B cell (primary cell): Measurements from ENCODE around the gene SLCO2B1. TPM values are rescaled to one million over a fixed set of nuclear protein-coding genes. Genes with fewer than 3 reads are reported as not detected.

Experiments
- ATAC-seq: fragments of 200-7000 bp; cut with Tn5 transposase; one replicate; pipeline ENCODE4 v1.10.0; 2021; ENCODE audit warnings: low read depth, mild to moderate bottlenecking, moderate number of reproducible peaks, moderate library complexity
- CTCF ChIA-PET: fragments of 350-600 bp; sonication (Branson Sonifier 250); formaldehyde crosslinking; loops from one replicate; lab custom pipeline; 2021; ENCODE audit warnings: antibody characterized with exemption, inconsistent platforms; lab: Charles Lee
- POLR2A ChIA-PET: fragments of 350-600 bp; sonication (Branson Sonifier 250); formaldehyde crosslinking; loops from one replicate; lab custom pipeline; 2021; ENCODE audit warnings: antibody characterized with exemption; lab: Charles Lee
- DNase-seq: peaks from one replicate; pipeline ENCODE4 v3.0.0; 2013
- H2AFZ ChIP-seq: 2 replicates; pipeline ENCODE4 v1.6.1; 2012; ENCODE audit warnings: mild to moderate bottlenecking, low read depth, low read length; ENCODE audit not compliant: insufficient read depth, poor library complexity, severe bottlenecking
- H3K27ac ChIP-seq, 2 donors: 1 replicate in 1 of 2; 2 replicates in 1 of 2; pipeline ENCODE4 v1.5.1; 2012 to 2013; ENCODE audit warnings: low read length in 2 of 2, mild to moderate bottlenecking in 2 of 2, moderate library complexity in 1 of 2
- H3K27me3 ChIP-seq, 4 experiments: fragments of 200-600 bp in 1 of 4; sonication (generic) in 1 of 4; replicated peaks in 1 of 4; 1 replicate in 2 of 4; 2 replicates in 2 of 4; pipeline versions ENCODE4 v1.6.1 to v1.7.0; 2013 to 2016; ENCODE audit warnings: low read length in 3 of 4, mild to moderate bottlenecking in 2 of 4, mixed read lengths in 1 of 4, moderate library complexity in 1 of 4; ENCODE audit not compliant: insufficient read depth in 4 of 4, control insufficient read depth in 3 of 4; ENCODE audit errors: control extremely low read depth in 1 of 4
- H3K36me3 ChIP-seq, 2 experiments: replicated peaks in 1 of 2; 1 replicate in 1 of 2; 2 replicates in 1 of 2; pipeline versions ENCODE4 v1.6.1 to v1.7.1; 2013; ENCODE audit warnings: low read length in 1 of 2; ENCODE audit not compliant: insufficient read depth in 2 of 2, control insufficient read depth in 1 of 2; ENCODE audit errors: control extremely low read depth in 1 of 2, extremely low read depth in 1 of 2
- H3K4me1 ChIP-seq, 2 donors: fragments of 200-600 bp in 1 of 2; sonication (generic) in 1 of 2; 1 replicate in 1 of 2; 2 replicates in 1 of 2; pipeline versions ENCODE4 v1.5.1 to v1.6.1; 2013 to 2017; ENCODE audit warnings: low read length in 2 of 2; ENCODE audit not compliant: control insufficient read depth in 2 of 2, insufficient read depth in 2 of 2
- H3K4me2 ChIP-seq: replicated peaks from 2 replicates; pipeline ENCODE3; 2012; ENCODE audit warnings: mild to moderate bottlenecking, low read depth, low read length; ENCODE audit not compliant: poor library complexity, severe bottlenecking
- H3K4me3 ChIP-seq, 5 experiments: fragments of 200-600 bp in 1 of 5; sonication (generic) in 1 of 5; 1 replicate in 3 of 5; 2 replicates in 2 of 5; pipeline versions ENCODE4 v1.5.1 to v1.7.0; 2011 to 2016; ENCODE audit warnings: low read length in 4 of 5, mild to moderate bottlenecking in 4 of 5, low read depth in 2 of 5, control low read depth in 1 of 5, moderate library complexity in 1 of 5; ENCODE audit not compliant: insufficient read depth in 1 of 5; ENCODE audit errors: control extremely low read depth in 1 of 5, extremely low read depth in 1 of 5
- H3K79me2 ChIP-seq: fragments of 200-600 bp; sonication (generic); one replicate; pipeline ENCODE4 v1.6.0; 2016; ENCODE audit warnings: low read length; ENCODE audit not compliant: control insufficient read depth, insufficient read depth
- H3K9ac ChIP-seq: fragments of 200-600 bp; sonication (generic); 2 replicates; pipeline ENCODE4 v1.6.1; 2017; ENCODE audit warnings: mild to moderate bottlenecking, low read length, moderate library complexity
- H3K9me3 ChIP-seq, 3 donors: one replicate each; pipeline versions ENCODE4 v1.6.1 to v1.7.1; 2013; ENCODE audit warnings: low read length in 2 of 3; ENCODE audit not compliant: control insufficient read depth in 2 of 3, insufficient read depth in 1 of 3; ENCODE audit errors: control extremely low read depth in 1 of 3
- H4K20me1 ChIP-seq: 2 replicates; pipeline ENCODE4 v1.6.0; 2012; ENCODE audit warnings: mild to moderate bottlenecking, low read length; ENCODE audit not compliant: insufficient read depth, control insufficient read depth, poor library complexity, severe bottlenecking
- H3K27ac Mint-ChIP-seq: one replicate; pipeline ENCODE4 v1.8.0; 2021; ENCODE audit warnings: mixed read lengths
- H3K27me3 Mint-ChIP-seq: one replicate; pipeline ENCODE4 v1.8.0; 2021; ENCODE audit warnings: mixed read lengths
- H3K4me1 Mint-ChIP-seq: one replicate; pipeline ENCODE4 v1.8.0; 2021; ENCODE audit warnings: mixed read lengths
- H3K4me3 Mint-ChIP-seq: one replicate; pipeline ENCODE4 v1.8.0; 2021; ENCODE audit warnings: mixed read lengths
- H3K9me3 Mint-ChIP-seq: one replicate; pipeline ENCODE4 v1.8.0; 2022; ENCODE audit warnings: mixed read lengths; ENCODE audit not compliant: insufficient read depth
- EZH2 ChIP-seq: IDR thresholded peaks from 2 replicates; pipeline ENCODE4 v1.6.1; 2012; ENCODE audit warnings: borderline replicate concordance, low read depth, mild to moderate bottlenecking, moderate library complexity, low read length; ENCODE audit not compliant: insufficient read depth, poor library complexity, severe bottlenecking
- WGBS: methylation state at CpG from one replicate; pipeline ENCODE4 v1.1.5; 2013; ENCODE audit warnings: missing lambda C conversion rate; ENCODE audit not compliant: insufficient coverage; 5-methylcytosine and 5-hydroxymethylcytosine counted together
- intact Hi-C: fragments of 100-400 bp; cut with micrococcal nuclease; formaldehyde crosslinking; loops from one replicate; pipeline ENCODE4 v1.10.0; 2022
- polyA plus RNA-seq: library from polyadenylated mRNA; depleted of rRNA; stranded (reverse); fragments of >200 nt; gene quantifications from 2 replicates; pipeline ENCODE4 v1.2.3, GENCODE V29; 2012
- total RNA-seq, 2 donors: library from RNA; stranded (reverse); fragments of 120-200 nt in 1 of 2; gene quantifications; 1 replicate in 1 of 2; 2 replicates in 1 of 2; pipeline versions ENCODE4 v1.2.3 to v1.2.4, GENCODE V29; 2013 to 2022
- TF ChIP-seq, protein P1 (sequence below): fragments of 200-600 bp; IDR thresholded peaks from one replicate; pipeline ENCODE4 v1.8.0; 2022; ENCODE audit warnings: antibody characterized with exemption, mild to moderate bottlenecking

SLCO2B1 gene
- total and polyA plus RNA-seq, 2 donors (not counting 1 experiment from before 2014, with no cell fraction given) = 1.2 TPM; not detected in 1

DNA sequence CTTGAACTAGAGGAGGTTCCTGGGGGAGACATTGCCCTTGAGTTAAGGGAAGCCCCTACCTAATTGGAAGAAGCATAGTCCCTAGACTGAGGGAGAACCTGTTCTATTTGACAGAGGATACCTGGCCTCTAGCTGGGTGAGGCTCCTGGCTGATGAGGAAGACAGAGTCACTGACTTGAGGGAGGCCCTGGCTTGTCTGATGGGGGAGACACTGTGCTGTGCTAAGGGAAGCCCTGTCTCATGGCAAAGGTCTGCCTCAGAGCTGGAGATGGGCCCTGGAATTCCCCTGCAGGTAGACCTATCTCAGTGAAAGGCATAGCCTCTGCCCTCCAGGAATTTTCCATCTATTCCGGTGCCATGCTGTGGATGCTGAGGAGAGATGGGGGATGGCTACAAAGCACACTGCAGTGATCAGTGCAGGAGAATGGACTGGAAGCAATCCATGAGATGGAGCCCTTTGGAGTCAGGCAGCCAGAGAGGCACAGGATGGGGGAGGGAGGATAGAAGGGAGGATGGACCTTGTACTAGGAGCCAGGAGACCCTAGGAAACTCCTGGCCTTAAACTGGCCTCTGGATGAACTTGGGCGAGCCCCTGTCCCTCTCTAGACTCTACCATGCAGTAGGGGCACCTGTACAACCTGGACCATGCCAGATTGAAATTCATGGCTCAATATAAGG lies 39.9 kb downstream of the SLCO2B1 start:
- Histone ChIP-seq H3K4me3 (no peak overlapping the region), H3K36me3 (no peaks in the 10 kb centered on the region), H3K9me3 (no peaks in the 10 kb centered on the region), H3K79me2 (no peaks in the 10 kb centered on the region), H3K27ac (no peak overlapping the region), H3K4me1 (no peaks in the 10 kb centered on the region), H4K20me1 (no peaks in the 10 kb centered on the region), H3K9ac (no peak overlapping the region), H3K4me2 (no peak overlapping the region), H3K27me3 (no peaks in the 10 kb centered on the region), H2AFZ (no peak overlapping the region)
- ChIA-PET CTCF (interaction anchor here (1.2 to 1.3 kb wide), 2 partner anchors 14 to 49 kb away, joined by 4 read pairs; no protein-coding TSS in a partner anchor), POLR2A (interaction anchor here (0.6 kb wide), 1 partner anchor 14 kb away, joined by 10 read pairs; no protein-coding TSS in a partner anchor)
- no peaks in the 10 kb centered on the region for H3K9me3 Mint-ChIP-seq
- DNase-seq (no peak), ATAC-seq (no peak)
- H3K4me3 Mint-ChIP-seq = no peak overlapping the region
- H3K27me3 Mint-ChIP-seq = peaks cover 4% of the 10 kb centered on the region
- H3K27ac Mint-ChIP-seq = no peak overlapping the region
- 88% methylated on average over 2 of the region's 2 CpGs for WGBS
- TF ChIP-seq, protein P1, sequence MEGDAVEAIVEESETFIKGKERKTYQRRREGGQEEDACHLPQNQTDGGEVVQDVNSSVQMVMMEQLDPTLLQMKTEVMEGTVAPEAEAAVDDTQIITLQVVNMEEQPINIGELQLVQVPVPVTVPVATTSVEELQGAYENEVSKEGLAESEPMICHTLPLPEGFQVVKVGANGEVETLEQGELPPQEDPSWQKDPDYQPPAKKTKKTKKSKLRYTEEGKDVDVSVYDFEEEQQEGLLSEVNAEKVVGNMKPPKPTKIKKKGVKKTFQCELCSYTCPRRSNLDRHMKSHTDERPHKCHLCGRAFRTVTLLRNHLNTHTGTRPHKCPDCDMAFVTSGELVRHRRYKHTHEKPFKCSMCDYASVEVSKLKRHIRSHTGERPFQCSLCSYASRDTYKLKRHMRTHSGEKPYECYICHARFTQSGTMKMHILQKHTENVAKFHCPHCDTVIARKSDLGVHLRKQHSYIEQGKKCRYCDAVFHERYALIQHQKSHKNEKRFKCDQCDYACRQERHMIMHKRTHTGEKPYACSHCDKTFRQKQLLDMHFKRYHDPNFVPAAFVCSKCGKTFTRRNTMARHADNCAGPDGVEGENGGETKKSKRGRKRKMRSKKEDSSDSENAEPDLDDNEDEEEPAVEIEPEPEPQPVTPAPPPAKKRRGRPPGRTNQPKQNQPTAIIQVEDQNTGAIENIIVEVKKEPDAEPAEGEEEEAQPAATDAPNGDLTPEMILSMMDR = no peak
- TF ChIP-seq EZH2 = no peak
- no peaks in the 10 kb centered on the region for H3K4me1 Mint-ChIP-seq
- intact Hi-C loops = no loop called here

DNA sequence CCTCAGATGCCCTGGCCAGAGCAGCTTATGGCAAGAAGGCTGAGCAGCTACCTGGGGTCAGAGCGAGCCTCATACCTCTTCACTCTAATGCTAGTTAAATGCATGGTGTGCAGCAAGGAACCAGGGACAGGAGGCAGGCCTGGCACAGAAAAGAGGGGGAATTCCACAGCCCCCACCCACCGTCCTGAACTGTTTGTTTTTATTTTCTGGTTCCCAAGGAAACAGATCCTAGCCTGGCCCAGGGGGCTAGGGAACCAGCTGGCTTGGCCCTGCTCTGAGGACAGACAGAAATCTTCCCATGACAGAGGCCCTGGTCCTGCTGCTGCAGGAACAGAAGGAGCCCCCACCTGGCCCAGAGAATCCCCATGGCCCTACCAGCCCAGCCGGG lies 40.4 kb downstream of the SLCO2B1 start:
- CTCF ChIA-PET = no interaction called here
- intact Hi-C loops = no loop called here
- H3K27me3 ChIP-seq = no peaks in the 10 kb centered on the region
- no peaks in the 10 kb centered on the region for H3K4me1 Mint-ChIP-seq
- no peak overlapping the region for H3K9ac ChIP-seq
- H3K4me3 Mint-ChIP-seq = no peak overlapping the region
- no peak overlapping the region for H3K4me2 ChIP-seq
- DNase-seq = no peak
- H3K9me3 Mint-ChIP-seq = no peaks in the 10 kb centered on the region
- H3K27ac ChIP-seq = no peak overlapping the region
- no peak overlapping the region for H3K27ac Mint-ChIP-seq
- no peaks in the 10 kb centered on the region for H3K36me3 ChIP-seq
- POLR2A ChIA-PET = no interaction called here
- H3K27me3 Mint-ChIP-seq = peaks cover 4% of the 10 kb centered on the region
- H2AFZ ChIP-seq = no peak overlapping the region
- H3K4me3 ChIP-seq = no peak overlapping the region
- no peak for TF ChIP-seq EZH2
- TF ChIP-seq, protein P1 = no peak
- ATAC-seq = no peak
- no peaks in the 10 kb centered on the region for H3K79me2 ChIP-seq
- no peaks in the 10 kb centered on the region for H4K20me1 ChIP-seq
- no peaks in the 10 kb centered on the region for H3K9me3 ChIP-seq
- WGBS = 25% methylated on average over 1 of the region's 3 CpGs
- H3K4me1 ChIP-seq = no peaks in the 10 kb centered on the region
